Stimulated activated CD4-positive, alpha-beta T cell treated with anti-CD3 and anti-CD28 coated beads, Interleukin-2, amount 100 ng/mL, for 4 hours (primary cell): ENCODE results near the gene SSNA1.

ENCODE experiments used
- DNase-seq: peaks from one replicate; pipeline ENCODE4 v3.0.0-alpha.2; 2020; ENCODE audit warnings: low read depth

Gene SSNA1

GRCh38 chr9:137184881-137185660 is 3.4 kb upstream of the SSNA1 start:
- DNase-seq = no peak

GRCh38 chr9:137185921-137186320 is 2.6 kb upstream of the SSNA1 start:
- DNase-seq = no peak

GRCh38 chr9:137186385-137186784 is 2.1 kb upstream of the SSNA1 start:
- no peak for DNase-seq

GRCh38 chr9:137187386-137187785 is 1.1 kb upstream of the SSNA1 start:
- DNase-seq = no peak

- no peak for DNase-seq
These were observed 388 bp upstream of the SSNA1 start for GRCh38 chr9:137188086-137188489.

GRCh38 chr9:137189297-137190295 is 1.1 kb downstream of the SSNA1 start:
- no peak for DNase-seq

- no peak for DNase-seq
These were observed 1.9 kb downstream of the SSNA1 start for GRCh38 chr9:137190315-137190856.

GRCh38 chr9:137191245-137191644 is 2.8 kb downstream of the SSNA1 start:
- DNase-seq = no peak

- no peak for DNase-seq
These were observed 3.4 kb downstream of the SSNA1 start for GRCh38 chr9:137191691-137192447.

- no peak for DNase-seq
These were observed 3.9 kb downstream of the SSNA1 start for GRCh38 chr9:137192448-137192780.

GRCh38 chr9:137192859-137193258 is 4.4 kb downstream of the SSNA1 start:
- DNase-seq = no peak

GRCh38 chr9:137193771-137194170 is 5.3 kb downstream of the SSNA1 start:
- no peak for DNase-seq

- DNase-seq = no peak
These were observed 5.9 kb downstream of the SSNA1 start for GRCh38 chr9:137194388-137194787.

- DNase-seq = no peak
These were observed 6.4 kb downstream of the SSNA1 start for GRCh38 chr9:137194909-137195308.

GRCh38 chr9:137195525-137196220 is 7.2 kb downstream of the SSNA1 start:
- DNase-seq = no peak

GRCh38 chr9:137198051-137198901 is 9.8 kb downstream of the SSNA1 start:
- DNase-seq = no peak

GRCh38 chr9:137198902-137199283 is 10.4 kb downstream of the SSNA1 start:
- DNase-seq = no peak

- no peak for DNase-seq
These were observed 11.1 kb downstream of the SSNA1 start for GRCh38 chr9:137199411-137200121.

- peak; percentile 98 for DNase-seq
These were observed 12.1 kb downstream of the SSNA1 start, which contains the start of gene TPRN for GRCh38 chr9:137200311-137201204. TSS of gene TPRN (minus strand) at chr9:137200741. CDS start at chr9:137200711, 30 bp downstream.
